ENCODE data around the gene E2F1.
A peak's percentile ranks its signal among the peaks of the same experiment; 100 is the strongest.

The E2F1 gene

DNA sequence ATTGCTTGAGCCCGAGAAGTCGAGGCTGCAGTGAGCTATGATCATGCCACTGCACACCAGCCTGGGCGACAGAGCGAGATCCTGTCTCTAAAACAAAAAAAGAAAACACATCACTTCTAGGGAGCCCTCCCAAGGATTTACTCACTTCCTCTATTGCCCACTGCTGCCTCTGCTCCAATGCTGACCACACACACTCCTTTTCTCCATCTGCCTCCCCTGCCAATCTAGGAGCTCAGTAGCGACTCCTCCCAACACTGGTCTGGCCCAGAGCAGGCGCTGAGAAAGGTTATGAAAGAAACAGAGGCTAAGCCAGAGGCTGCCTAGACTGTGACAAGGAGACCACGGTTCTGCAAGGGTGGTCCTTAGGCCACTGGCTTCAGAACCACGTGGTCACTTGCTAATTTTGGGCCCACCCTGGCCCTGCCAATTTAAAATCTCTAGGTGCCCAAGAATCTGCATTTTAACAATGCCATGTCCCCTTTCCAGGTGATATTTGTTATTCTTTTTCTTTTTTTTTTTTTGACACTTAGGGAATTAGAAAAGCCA, 1.3 kb upstream of the E2F1 start:
- DNase-seq = no peak

GRCh38 chr20:33686984-33687366, 790 bp upstream of the E2F1 start:
- no peak for DNase-seq

GRCh38 chr20:33685328-33686099, 671 bp downstream of the E2F1 start:
- peak; percentile 66 for DNase-seq

DNA sequence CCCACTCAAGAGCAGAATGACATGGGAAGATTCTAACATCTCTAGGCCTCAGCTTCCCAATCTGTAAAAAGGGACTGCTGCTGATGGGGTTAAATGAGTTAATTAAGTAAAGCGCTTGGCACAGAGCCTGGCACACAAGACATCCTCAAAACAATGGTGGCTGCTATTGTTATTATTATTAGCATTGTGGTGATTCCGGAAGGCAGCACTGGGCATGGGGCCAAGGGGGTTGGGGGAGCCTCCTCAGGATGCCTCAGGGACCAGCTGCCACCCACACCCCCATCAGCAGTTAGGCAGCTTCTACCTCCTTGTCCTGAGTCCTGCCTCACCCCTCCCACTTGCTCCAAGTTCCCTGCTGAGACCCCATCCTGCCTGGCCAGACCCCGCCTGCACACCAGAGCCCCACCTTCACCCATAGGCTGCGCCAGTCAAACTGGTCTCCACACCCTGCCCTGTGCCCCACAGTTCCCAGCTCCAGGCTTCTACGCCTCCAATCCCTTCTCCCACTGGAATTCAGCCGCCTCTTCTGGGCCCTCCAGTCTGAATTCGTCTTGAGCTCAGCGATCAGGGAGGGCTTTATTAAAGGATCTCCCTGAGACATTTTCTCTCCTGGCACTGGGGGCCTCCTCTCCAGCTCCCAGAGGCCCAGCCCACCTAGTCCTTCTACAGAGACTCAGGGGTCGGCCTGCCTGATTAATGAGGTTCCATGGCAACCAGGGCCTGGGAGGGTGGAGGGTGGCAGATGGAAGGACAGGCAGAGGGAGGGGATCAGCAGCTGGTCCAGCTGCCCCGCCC, 1.5 kb downstream of the E2F1 start:
- DNase-seq = no peak

DNA sequence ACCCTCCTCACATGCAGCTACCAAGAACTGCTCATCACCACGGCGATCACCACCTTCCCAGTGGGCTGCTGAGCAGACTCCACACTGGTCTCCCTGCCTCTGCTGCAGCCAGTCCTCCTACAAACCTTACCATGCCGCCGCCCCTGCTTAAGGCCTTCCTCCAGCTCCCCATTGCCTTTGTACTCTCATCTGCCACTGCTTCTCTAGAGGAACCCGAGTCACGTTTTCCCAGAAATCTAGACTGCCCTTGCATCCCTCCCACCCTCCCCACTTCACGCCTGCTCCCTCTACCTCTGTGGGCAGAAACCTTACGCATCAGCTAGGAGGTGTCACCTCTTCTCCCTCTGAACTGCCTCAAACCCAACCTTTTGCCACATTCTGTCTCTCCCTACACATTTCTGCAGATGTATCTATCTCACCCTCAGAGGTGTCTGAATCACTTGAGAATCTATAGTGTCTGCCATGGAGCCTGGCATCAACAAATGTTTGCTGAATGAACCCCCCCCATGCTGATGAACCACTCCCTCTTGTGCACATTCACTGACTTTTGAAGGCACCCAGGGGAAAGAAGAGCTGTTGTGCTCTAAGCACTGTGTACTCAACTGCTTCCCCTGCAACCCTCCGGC, 4.3 kb downstream of the E2F1 start:
- no peak for DNase-seq

GRCh38 chr20:33681288-33681687, 4.9 kb downstream of the E2F1 start:
- no peak for DNase-seq

DNA sequence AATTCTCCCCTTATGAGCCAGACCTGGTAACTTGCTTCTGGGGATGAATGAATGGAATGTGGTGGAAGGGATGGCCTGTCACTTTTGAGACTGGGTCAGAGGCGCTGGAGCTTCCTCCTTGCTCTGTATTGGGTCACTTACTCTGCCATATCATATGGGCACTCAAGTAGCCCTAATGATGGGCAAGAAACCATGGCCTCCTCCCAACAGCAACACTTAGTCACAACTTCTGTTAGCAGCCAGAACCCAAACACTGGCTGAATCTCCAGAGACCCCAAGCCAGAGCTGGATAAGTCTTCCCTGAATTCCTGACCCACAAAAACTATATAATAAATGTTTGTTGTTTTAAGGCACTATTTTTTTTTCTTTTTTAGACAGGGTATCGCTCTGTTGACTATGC, 5.5 kb downstream of the E2F1 start:
- no peak for DNase-seq

GRCh38 chr20:33679758-33680485, 6.3 kb downstream of the E2F1 start:
- peak; percentile 20 for DNase-seq

DNA sequence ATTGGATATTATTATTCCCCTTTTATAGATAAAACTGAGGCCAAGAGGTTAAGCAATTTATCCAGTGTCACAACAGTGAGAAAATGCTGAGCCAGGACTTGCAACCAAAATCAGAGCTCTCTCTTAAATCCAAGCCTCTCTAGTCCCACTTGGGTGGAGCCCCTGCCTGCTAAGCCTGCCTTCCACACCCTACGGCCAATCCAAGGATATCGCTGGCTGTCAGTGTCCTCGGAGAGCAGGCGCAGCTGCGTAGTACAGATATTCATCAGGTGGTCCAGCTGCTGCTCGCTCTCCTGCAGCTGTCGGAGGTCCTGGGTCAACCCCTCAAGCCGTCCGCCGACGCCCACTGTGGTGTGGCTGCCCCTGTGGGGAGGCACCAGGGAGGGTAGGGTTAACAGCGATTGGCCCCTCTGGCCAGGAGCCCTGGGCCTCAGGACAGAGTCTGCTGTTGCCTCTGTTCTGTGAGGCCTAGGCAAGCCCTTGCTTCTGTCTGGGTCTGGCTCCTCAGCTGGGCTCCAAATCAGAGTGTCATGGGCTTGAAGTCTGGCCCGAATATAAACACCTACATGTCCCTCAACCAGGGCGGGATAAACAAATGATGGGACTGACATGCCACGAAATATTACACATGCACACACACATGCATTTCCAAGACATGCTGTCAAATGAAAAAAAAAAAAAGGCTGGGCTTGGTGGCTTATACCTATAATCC, 8.0 kb downstream of the E2F1 start:
- no peak for DNase-seq

- DNase-seq = no peak
Measured at GRCh38 chr20:33676652-33677645, 9.2 kb downstream of the E2F1 start.

DNA sequence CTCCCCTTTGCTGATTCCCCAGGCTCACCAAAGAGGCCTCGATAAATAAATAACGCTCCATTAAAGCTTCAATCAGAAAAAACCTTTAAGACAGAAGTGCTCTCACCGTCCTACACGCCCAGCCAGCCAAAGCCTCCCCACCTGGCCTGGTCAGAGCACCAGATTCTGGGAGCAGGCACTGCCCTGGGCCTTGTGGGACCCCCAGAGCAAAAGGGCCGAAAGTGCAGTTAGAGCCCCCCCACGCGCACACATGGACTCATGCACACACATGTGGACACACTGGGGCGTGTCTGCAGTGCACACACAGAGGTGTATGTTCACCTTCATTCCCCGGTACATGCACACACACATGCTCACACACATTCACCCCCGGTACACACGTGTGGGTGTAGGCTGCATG, 10.1 kb downstream of the E2F1 start:
- DNase-seq = no peak

- DNase-seq = no peak
Measured at GRCh38 chr20:33675136-33675959, 10.8 kb downstream of the E2F1 start.

- peak; percentile 62 for DNase-seq
Measured at GRCh38 chr20:33674294-33675135, 11.7 kb downstream of the E2F1 start, which contains the start of gene NECAB3. TSS of gene NECAB3 (minus strand) at chr20:33674428. CDS start at chr20:33674352, 76 bp downstream.

DNA sequence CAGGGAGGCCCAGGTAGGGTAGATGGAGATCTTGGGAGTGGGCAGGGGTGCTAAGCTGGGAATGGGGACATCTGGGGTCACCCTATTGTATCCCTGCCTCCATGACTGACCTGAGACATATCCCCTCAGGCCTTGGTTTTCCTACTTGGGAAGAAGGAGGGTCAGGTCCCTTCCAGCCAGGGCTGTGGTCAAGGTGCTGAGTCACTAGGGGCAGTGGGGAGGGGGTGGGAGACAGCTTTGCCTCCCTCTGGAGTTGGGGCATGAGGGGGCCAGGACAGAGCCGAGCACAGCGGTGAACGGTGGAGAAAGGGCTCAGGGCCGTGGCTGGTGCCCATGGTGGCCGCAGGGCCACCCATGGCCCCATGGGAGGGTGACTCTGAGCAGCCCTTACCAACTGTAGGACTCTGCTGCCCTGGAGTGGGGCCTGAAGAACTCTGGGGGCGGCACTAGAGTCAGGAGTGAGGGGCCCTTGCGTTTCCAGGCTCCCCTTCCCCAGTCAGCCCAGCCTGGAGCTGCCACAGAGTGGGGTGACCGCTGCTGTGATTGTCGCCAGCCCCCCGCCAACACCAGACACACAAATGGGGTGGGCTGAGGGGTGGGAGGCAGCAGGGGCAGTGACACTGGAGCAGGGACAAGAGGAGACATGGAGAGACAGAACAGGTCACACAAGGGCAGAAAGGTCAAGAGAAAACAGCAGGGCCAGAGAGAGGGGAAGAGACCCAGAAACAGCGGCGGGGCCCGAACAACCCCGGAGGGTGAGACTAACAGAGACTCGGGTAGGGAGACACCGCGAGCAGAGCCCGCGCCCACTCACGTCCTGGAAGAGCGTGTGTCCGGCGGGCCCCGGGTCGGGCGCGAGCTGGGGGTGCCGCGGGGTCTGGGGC, 12.5 kb downstream of the E2F1 start:
- peak; percentile 22 for DNase-seq

DNA sequence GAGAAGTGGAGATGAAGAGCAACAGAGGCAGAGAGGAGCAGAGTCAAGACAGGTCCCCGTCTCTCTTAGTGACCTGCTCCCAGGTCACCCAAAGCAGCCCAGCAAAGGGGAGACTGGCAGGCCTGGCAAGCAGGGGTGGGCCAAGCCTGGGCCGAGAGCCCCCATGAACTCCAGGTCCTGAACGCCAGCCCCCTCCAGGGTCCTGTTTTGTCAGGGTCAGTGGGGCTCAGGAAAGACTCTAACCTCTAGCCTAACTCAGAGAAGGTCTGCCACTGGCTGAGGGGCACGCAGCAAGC, 13.1 kb downstream of the E2F1 start:
- DNase-seq = no peak

DNA sequence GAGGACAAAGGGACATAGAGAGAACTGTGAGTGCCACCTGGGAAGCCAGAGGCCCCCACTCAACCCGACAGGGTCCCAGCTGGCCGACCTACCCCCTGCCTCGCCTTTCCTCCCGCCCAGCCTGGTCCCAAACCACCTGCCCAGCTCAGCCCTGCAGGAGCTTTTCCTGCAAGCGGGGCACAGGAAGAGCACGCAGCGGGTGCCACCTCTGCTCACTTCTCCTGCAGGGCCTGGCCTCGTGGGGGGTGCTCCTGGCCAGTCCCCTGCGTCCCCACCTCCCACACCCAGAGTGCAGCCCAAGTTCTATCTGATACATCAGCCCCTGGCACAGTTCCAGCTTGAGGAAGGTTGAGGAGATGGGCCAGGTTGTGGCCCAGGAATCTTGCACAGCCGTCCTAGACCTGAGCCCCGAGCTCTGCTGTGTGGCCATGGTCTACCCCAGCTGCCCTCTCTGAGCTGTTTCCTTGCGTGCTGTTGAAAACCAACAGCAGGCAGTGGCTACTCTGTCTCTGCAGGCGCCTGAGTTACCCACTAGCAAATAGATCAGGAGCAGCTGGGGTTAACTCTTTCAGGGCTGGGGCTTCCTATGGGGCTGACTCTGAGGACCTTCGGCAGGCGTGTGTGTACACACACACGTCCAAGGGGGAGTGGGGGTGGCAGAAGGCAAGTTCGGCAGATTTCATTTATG, 13.6 kb downstream of the E2F1 start:
- DNase-seq = no peak

- DNase-seq = no peak
Measured at GRCh38 chr20:33671573-33672288, 14.5 kb downstream of the E2F1 start.

Data from stimulated activated CD4-positive, alpha-beta T cell treated with anti-CD3 and anti-CD28 coated beads, Interleukin-4, amount 100 ng/mL, for 1 hour (primary cell).